ENCODE data around the gene NKX2-3. TPM values are rescaled to one million over a fixed set of nuclear protein-coding genes. Genes with fewer than 3 reads are reported as not detected.

The NKX2-3 gene
- total and polyA plus RNA-seq, 2 of the 8 experiments (the other 6 are each of a cell fraction or from before 2014, with no cell fraction given): not detected

GRCh38 chr10:99558708-99559107 is 26.0 kb downstream of the NKX2-3 start:
- Histone ChIP-seq H3K56ac (replicated peaks; ENCODE audit: insufficient read length, low read depth, low read length) (no peak overlapping the region), H2BK12ac (ENCODE audit: low read depth, low read length) (no peak overlapping the region), H3K4ac (replicated peaks; ENCODE audit: insufficient read length, low read depth, low read length) (no peak overlapping the region), H3K27me3 (replicated peaks in 1 of 4; ENCODE audit: control insufficient read depth in 3 of 4, extremely low read depth in 1 of 4, insufficient read depth in 3 of 4, low read length in 3 of 4) (peaks cover 0 to 6% (median 1%) of the 10 kb centered on the region in 4 experiments; a peak in 2 of 7 replicates), H3K79me1 (ENCODE audit: low read depth, low read length) (no peaks in the 10 kb centered on the region), H3K18ac (ENCODE audit: extremely low read depth, low read length) (no peak overlapping the region), H4K8ac (ENCODE audit: extremely low read depth, insufficient read depth, low read length) (peak overlapping the region; percentile 37; the same call in 1 of the 2 replicates), H4K5ac (ENCODE audit: insufficient read length, low read depth, low read length) (no peak overlapping the region), H2BK15ac (ENCODE audit: low read length) (no peak overlapping the region), H2AFZ (ENCODE audit: low read length) (no peak overlapping the region), H3K9ac (replicated peaks in 1 of 4; ENCODE audit: extremely low read depth in 1 of 4, low read depth in 3 of 4, low read length in 3 of 4) (no peak overlapping the region), H2BK20ac (ENCODE audit: low read length) (no peak overlapping the region), H3K23me2 (ENCODE audit: low read depth, low read length) (no peaks in the 10 kb centered on the region), H3K4me1 (replicated peaks in 1 of 4; ENCODE audit: control insufficient read depth in 3 of 4, insufficient read depth in 4 of 4, low read length in 3 of 4) (peaks cover 0 to 5% (median 1%) of the 10 kb centered on the region in 4 experiments; a peak in 2 of 7 replicates), H4K91ac (replicated peaks; ENCODE audit: insufficient read length, low read length) (no peak overlapping the region), H2BK120ac (replicated peaks; ENCODE audit: low read depth, low read length) (no peak overlapping the region), H3K4me2 (ENCODE audit: insufficient read depth in 1 of 2, low read depth in 2 of 2, low read length in 2 of 2) (no peak overlapping the region), H4K20me1 (replicated peaks in 1 of 2; ENCODE audit: control insufficient read depth in 1 of 2, insufficient read depth in 2 of 2, low read length in 2 of 2) (no peaks in the 10 kb centered on the region), H3K9me3 (ENCODE audit: insufficient read depth in 2 of 2, low read depth in 1 of 2, low read length in 1 of 2) (no peaks in the 10 kb centered on the region), H3K4me3 (ENCODE audit: extremely low read depth in 1 of 4, insufficient read depth in 2 of 4, low read depth in 3 of 4, low read length in 4 of 4) (no peak overlapping the region), H3K79me2 (ENCODE audit: control insufficient read depth in 1 of 2, insufficient read depth in 2 of 2, low read length in 2 of 2) (no peaks in the 10 kb centered on the region), H3K36me3 (ENCODE audit: control insufficient read depth in 2 of 4, insufficient read depth in 4 of 4, low read length in 3 of 4) (no peaks in the 10 kb centered on the region), H3K27ac (ENCODE audit: low read depth, low read length) (no peak overlapping the region), H3K23ac (ENCODE audit: insufficient read length) (no peak overlapping the region), H3K14ac (ENCODE audit: insufficient read length) (no peak overlapping the region), H2AK5ac (ENCODE audit: low read depth, low read length) (no peak overlapping the region; the same call in 1 of the 2 replicates), H2BK5ac (ENCODE audit: low read depth, low read length) (no peak overlapping the region)
- POLR2A ChIA-PET (ENCODE audit: partially characterized antibody): interaction anchor here (0.8 kb wide), 1 partner anchor 63 kb away, joined by 3 read pairs; no protein-coding TSS in a partner anchor
- WGBS, 2 experiments (ENCODE audit: extremely low coverage in 1 of 2, insufficient coverage in 1 of 2, insufficient read length in 1 of 2, insufficient replicate concordance in 2 of 2, low coverage in 1 of 2, low lambda C conversion rate in 2 of 2, missing lambda C conversion rate in 1 of 2): 94% methylated on average over 4 of the region's 4 CpGs; no CpG with 5 or more reads in 1 of the 2 experiments
- CTCF ChIA-PET (ENCODE audit: partially characterized antibody): interaction anchor here (0.6 to 15.3 kb wide), 16 partner anchors 11 to 166 kb away, joined by 3 to 323 read pairs (median 3); partner anchors contain the start of gene SLC25A28
- FAIRE-seq (no peak), DNase-seq (ENCODE audit: low read depth in 1 of 2, low spot score in 2 of 2) (no peak)
- TF ChIP-seq RBBP5 (IDR thresholded peaks at IDR 0.05; ENCODE audit: borderline replicate concordance, low read depth, low read length) (no peak), GTF2F1 (IDR thresholded peaks at IDR 0.05; ENCODE audit: borderline replicate concordance, low read depth, low read length) (no peak), CHD1 (IDR thresholded peaks at IDR 0.05; ENCODE audit: low read depth, low read length) (no peak), TAF7 (optimal IDR thresholded peaks at IDR 0.05; ENCODE audit: borderline replicate concordance, low read depth, low read length) (no peak), POU5F1 (IDR thresholded peaks at IDR 0.05; ENCODE audit: low read depth, low read length) (no peak), CTBP2 (IDR thresholded peaks at IDR 0.05; ENCODE audit: borderline replicate concordance, insufficient read depth, insufficient read length, low read length) (no peak), POLR2AphosphoS5 (IDR thresholded peaks at IDR 0.05; ENCODE audit: low read depth, low read length) (no peak), JUN (IDR thresholded peaks at IDR 0.05; ENCODE audit: low read depth, low read length) (no peak), CHD2 (IDR thresholded peaks at IDR 0.05; ENCODE audit: low read length) (no peak), CEBPB (IDR thresholded peaks at IDR 0.05; ENCODE audit: low read depth, low read length) (no peak), SIN3A (conservative IDR thresholded peaks at IDR 0.05 in 1 of 2, IDR thresholded peaks at IDR 0.05 in 1 of 2; ENCODE audit: low read depth in 1 of 2, low read length in 2 of 2) (no peak), CBX8 (IDR thresholded peaks at IDR 0.05; ENCODE audit: borderline replicate concordance, low read depth, low read length) (no peak), BCL11A (IDR thresholded peaks at IDR 0.05; ENCODE audit: low read depth in 2 of 2, low read length in 2 of 2) (no peak)
- TF ChIP-seq, protein P1, sequence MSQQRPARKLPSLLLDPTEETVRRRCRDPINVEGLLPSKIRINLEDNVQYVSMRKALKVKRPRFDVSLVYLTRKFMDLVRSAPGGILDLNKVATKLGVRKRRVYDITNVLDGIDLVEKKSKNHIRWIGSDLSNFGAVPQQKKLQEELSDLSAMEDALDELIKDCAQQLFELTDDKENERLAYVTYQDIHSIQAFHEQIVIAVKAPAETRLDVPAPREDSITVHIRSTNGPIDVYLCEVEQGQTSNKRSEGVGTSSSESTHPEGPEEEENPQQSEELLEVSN (IDR thresholded peaks at IDR 0.05): no peak
